ENCODE data around the gene ATP2B3. TPM values are rescaled to one million over a fixed set of nuclear protein-coding genes. Genes with fewer than 3 reads are reported as not detected.

ATP2B3 gene
- total RNA-seq, 6 donors from 2014 or later = 0.10 to 0.55 (median 0.33) TPM; not detected in 2

- Histone ChIP-seq H3K36me3 (no peaks in the 10 kb centered on the region), H3K27ac (no peak overlapping the region), H3K9me3 (no peaks in the 10 kb centered on the region), H3K4me1 (no peaks in the 10 kb centered on the region), H3K27me3 (peaks cover 0 to 14% (median 0%) of the 10 kb centered on the region in 4 donors), H3K4me3 (no peak overlapping the region)
- WGBS, 2 donors = 75 to 88% methylated on average over 7 of the region's 7 CpGs
- no peak for ATAC-seq (ENCODE audit: low FRiP score in 2 of 2)
- no peak for TF ChIP-seq CTCF (IDR thresholded peaks at IDR 0.05)
- TF ChIP-seq POLR2A (IDR thresholded peaks at IDR 0.05) = no peak
- TF ChIP-seq EP300 (IDR thresholded peaks at IDR 0.05) = no peak
- no peak for TF ChIP-seq POLR2AphosphoS5 (IDR thresholded peaks at IDR 0.05)
- no peak for DNase-seq
These were observed 5.8 kb downstream of the ATP2B3 start for GRCh38 chrX:153523269-153523668.

GRCh38 chrX:153524234-153524633, 6.8 kb downstream of the ATP2B3 start:
- Histone ChIP-seq H3K27me3 (peaks cover 0 to 5% (median 0%) of the 10 kb centered on the region in 4 donors), H3K27ac (no peak overlapping the region), H3K36me3 (no peaks in the 10 kb centered on the region), H3K4me1 (no peaks in the 10 kb centered on the region), H3K9me3 (no peaks in the 10 kb centered on the region), H3K4me3 (no peak overlapping the region)
- DNase-seq = no peak
- ATAC-seq (ENCODE audit: low FRiP score in 2 of 2) = no peak
- TF ChIP-seq EP300 (IDR thresholded peaks at IDR 0.05) (no peak), POLR2AphosphoS5 (IDR thresholded peaks at IDR 0.05) (no peak), CTCF (IDR thresholded peaks at IDR 0.05) (no peak), POLR2A (IDR thresholded peaks at IDR 0.05) (no peak)
- WGBS, 2 donors = 93 to 94% methylated on average over 2 to 3 of the region's 3 CpGs

- DNase-seq (no peak), ATAC-seq (ENCODE audit: low FRiP score in 2 of 2) (no peak)
- no peaks in the 10 kb centered on the region for H3K36me3 ChIP-seq
- no peaks in the 10 kb centered on the region for H3K27me3 ChIP-seq
- TF ChIP-seq EP300 (IDR thresholded peaks at IDR 0.05) (no peak), POLR2A (IDR thresholded peaks at IDR 0.05) (no peak)
- no peak overlapping the region for H3K27ac ChIP-seq
- 78% methylated on average over 6 of the region's 6 CpGs; no CpG with 5 or more reads in 1 of the 2 donors for WGBS, 2 donors
- no peaks in the 10 kb centered on the region for H3K9me3 ChIP-seq
- no peaks in the 10 kb centered on the region for H3K4me1 ChIP-seq
- H3K4me3 ChIP-seq = no peak overlapping the region
These were observed 8.0 kb downstream of the ATP2B3 start for GRCh38 chrX:153525451-153525850.

GRCh38 chrX:153526042-153526441, 8.6 kb downstream of the ATP2B3 start:
- Histone ChIP-seq H3K27me3 (no peaks in the 10 kb centered on the region), H3K4me3 (no peak overlapping the region), H3K4me1 (no peaks in the 10 kb centered on the region), H3K9me3 (no peaks in the 10 kb centered on the region), H3K36me3 (no peaks in the 10 kb centered on the region), H3K27ac (no peak overlapping the region)
- ATAC-seq (ENCODE audit: low FRiP score in 2 of 2) (no peak), DNase-seq (no peak)
- WGBS, 2 donors = 50 to 64% methylated on average over 4 to 7 of the region's 7 CpGs
- TF ChIP-seq CTCF (IDR thresholded peaks at IDR 0.05) (no peak), POLR2AphosphoS5 (IDR thresholded peaks at IDR 0.05) (no peak), EP300 (IDR thresholded peaks at IDR 0.05) (no peak), POLR2A (IDR thresholded peaks at IDR 0.05) (no peak)

- Histone ChIP-seq H3K9me3 (no peaks in the 10 kb centered on the region), H3K27me3 (no peaks in the 10 kb centered on the region), H3K27ac (no peak overlapping the region), H3K4me3 (no peak overlapping the region), H3K4me1 (no peaks in the 10 kb centered on the region), H3K36me3 (no peaks in the 10 kb centered on the region)
- TF ChIP-seq CTCF (IDR thresholded peaks at IDR 0.05) (no peak), EP300 (IDR thresholded peaks at IDR 0.05) (no peak), POLR2A (IDR thresholded peaks at IDR 0.05) (no peak), POLR2AphosphoS5 (IDR thresholded peaks at IDR 0.05) (no peak)
- DNase-seq (no peak), ATAC-seq (ENCODE audit: low FRiP score in 2 of 2) (no peak)
- WGBS, 2 donors = 76 to 77% methylated on average over 2 to 10 of the region's 10 CpGs
These were observed 9.4 kb downstream of the ATP2B3 start for GRCh38 chrX:153526801-153527200.

Measured in upper lobe of left lung (tissue), 6 donors.